Pulmonary artery endothelial cell (primary cell): ENCODE results near the gene NOTCH4. TPM values are rescaled to one million over a fixed set of nuclear protein-coding genes. Genes with fewer than 3 reads are reported as not detected.
"Not testable (repeated sequence)": the region's sequence is repeated elsewhere in the genome, so short reads cannot be mapped to it uniquely, and the experiment has no call there.

ENCODE experiments used
- DNase-seq: peaks from one replicate; pipeline ENCODE4 v3.0.0-alpha.2; 2011; ENCODE audit warnings: low read depth, low spot score
- total RNA-seq: library from RNA; depleted of rRNA; stranded (reverse); fragments of >200 nt; gene quantifications from 2 replicates; pipeline ENCODE4 v1.2.3, GENCODE V29; 2014

NOTCH4 gene
- total RNA-seq: 20.1 and 25.0 TPM in 2 replicates

GRCh38 chr6:32223258-32224235 is at the start of gene NOTCH4:
NOTCH4 (minus strand) TSS chr6:32224067; CDS start chr6:32223928, 139 bp downstream.
- no peak for DNase-seq

- no peak for DNase-seq
These were observed 47.6 kb upstream of the NOTCH4 start for GRCh38 chr6:32271429-32271828.

GRCh38 chr6:32268459-32268858 is 44.6 kb upstream of the NOTCH4 start:
- DNase-seq: not testable (repeated sequence)

- DNase-seq: no peak
These were observed 43.2 kb upstream of the NOTCH4 start for GRCh38 chr6:32267035-32267434.

GRCh38 chr6:32257262-32257661 is 33.4 kb upstream of the NOTCH4 start:
- DNase-seq: not testable (repeated sequence)

GRCh38 chr6:32255199-32256153 is 31.6 kb upstream of the NOTCH4 start:
- peak; percentile 87 for DNase-seq

- no peak for DNase-seq
These were observed 30.9 kb upstream of the NOTCH4 start for GRCh38 chr6:32254761-32255198.

- no peak for DNase-seq
These were observed 28.6 kb upstream of the NOTCH4 start for GRCh38 chr6:32252331-32253009.

GRCh38 chr6:32249262-32249661 is 25.4 kb upstream of the NOTCH4 start:
- DNase-seq: no peak

- no peak for DNase-seq
These were observed 23.5 kb upstream of the NOTCH4 start for GRCh38 chr6:32247401-32247800.

- DNase-seq: peak; percentile 30
These were observed 21.1 kb upstream of the NOTCH4 start for GRCh38 chr6:32244946-32245398.

GRCh38 chr6:32244270-32244669 is 20.4 kb upstream of the NOTCH4 start:
- DNase-seq: no peak

- DNase-seq: not testable (repeated sequence)
These were observed 18.5 kb upstream of the NOTCH4 start for GRCh38 chr6:32242318-32242813.

- no peak for DNase-seq
These were observed 16.8 kb upstream of the NOTCH4 start for GRCh38 chr6:32240686-32241085.

- DNase-seq: no peak
These were observed 15.6 kb upstream of the NOTCH4 start for GRCh38 chr6:32239462-32239861.

- DNase-seq: no peak
These were observed 11.1 kb upstream of the NOTCH4 start for GRCh38 chr6:32234934-32235333.

- DNase-seq: no peak
These were observed 2.6 kb upstream of the NOTCH4 start for GRCh38 chr6:32226434-32226833.

GRCh38 chr6:32224696-32225095 is 829 bp upstream of the NOTCH4 start:
- no peak for DNase-seq

- no peak for DNase-seq
These were observed 1.3 kb downstream of the NOTCH4 start for GRCh38 chr6:32222333-32223230.

- DNase-seq: no peak
These were observed 3.8 kb downstream of the NOTCH4 start for GRCh38 chr6:32220021-32220420.
